Fibroblast of villous mesenchyme (primary cell): ENCODE measurements around the gene TEX12. TPM values are rescaled to one million over a fixed set of nuclear protein-coding genes. Genes with fewer than 3 reads are reported as not detected.
A peak's percentile ranks its signal among the peaks of the same experiment; 100 is the strongest.

Experiments
- DNase-seq: peaks from one replicate; pipeline ENCODE4 v3.0.0-alpha.2; 2010; ENCODE audit warnings: low read depth
- H3K4me3 ChIP-seq: 2 replicates; pipeline ENCODE4 v1.5.1; 2011; ENCODE audit warnings: low read depth, mild to moderate bottlenecking, low read length
- CTCF ChIP-seq: IDR thresholded peaks from 2 replicates; pipeline ENCODE4 v1.5.1; 2012; ENCODE audit warnings: low read depth, mild to moderate bottlenecking, low read length; ENCODE audit not compliant: insufficient read depth
- total RNA-seq: library from RNA; depleted of rRNA; stranded (reverse); fragments of >200 nt; gene quantifications from 2 replicates; pipeline ENCODE4 v1.2.3, GENCODE V29; 2012

Gene TEX12
- total RNA-seq: 0.32 TPM in 1 of 2 replicates, not detected in the other

- DNase-seq: no peak
- TF ChIP-seq CTCF: no peak
- H3K4me3 ChIP-seq: no peak within 1 kb of the TSS
These were observed at the start of gene TEX12 for GRCh38 chr11:112167145-112167544. TSS of gene TEX12 (plus strand) at chr11:112167372. CDS start at chr11:112169269, 1,897 bp downstream.

GRCh38 chr11:112118176-112118575 is 49.0 kb upstream of the TEX12 start:
- no peak for DNase-seq
- no peak for TF ChIP-seq CTCF
- no peak overlapping the region for H3K4me3 ChIP-seq

- H3K4me3 ChIP-seq: no peak overlapping the region
- no peak for DNase-seq
- TF ChIP-seq CTCF: no peak
These were observed 45.1 kb upstream of the TEX12 start for GRCh38 chr11:112121981-112122615.

- TF ChIP-seq CTCF: no peak
These were observed 44.0 kb upstream of the TEX12 start for GRCh38 chr11:112123129-112123528.

GRCh38 chr11:112127056-112127455 is 40.1 kb upstream of the TEX12 start:
- TF ChIP-seq CTCF: no peak
- no peak overlapping the region for H3K4me3 ChIP-seq
- peak; percentile 73 for DNase-seq

More at GRCh38 chr11:112123129-112123528, 44.0 kb upstream of the TEX12 start:
- no peak overlapping the region for H3K4me3 ChIP-seq
- DNase-seq: no peak

- peak; percentile 84 for DNase-seq
- TF ChIP-seq CTCF: no peak
- H3K4me3 ChIP-seq: no peak overlapping the region
These were observed 38.6 kb upstream of the TEX12 start for GRCh38 chr11:112128483-112129121.
